Loucy (cell line): ENCODE data around the gene CCDC150.

Experiments used
- H2AFZ ChIP-seq: fragments of 200-600 bp; sonication (generic); 2 replicates; pipeline ENCODE4 v1.6.0; 2016; ENCODE audit warnings: antibody characterized with exemption, mild to moderate bottlenecking, low read length, moderate library complexity
- H3F3A ChIP-seq: fragments of 200-600 bp; 2 replicates; pipeline ENCODE4 v1.6.0; 2016; ENCODE audit warnings: antibody characterized with exemption, low read depth, mild to moderate bottlenecking
- H3K27me3 ChIP-seq: fragments of 200-600 bp; sonication (generic); 2 replicates; pipeline ENCODE4 v1.6.1; 2014; ENCODE audit warnings: low read length, mild to moderate bottlenecking; ENCODE audit not compliant: insufficient read depth, poor library complexity, severe bottlenecking
- H3K36me3 ChIP-seq: fragments of 200-600 bp; sonication (generic); 2 replicates; pipeline ENCODE4 v1.6.1; 2016; ENCODE audit warnings: low read length; ENCODE audit not compliant: insufficient read depth
- H3K4me1 ChIP-seq: fragments of 200-600 bp; sonication (generic); 2 replicates; pipeline ENCODE4 v1.5.1; 2014; ENCODE audit warnings: low read length, mild to moderate bottlenecking; ENCODE audit not compliant: insufficient read depth, poor library complexity, severe bottlenecking
- H3K4me2 ChIP-seq: fragments of 200-600 bp; sonication (generic); 2 replicates; pipeline ENCODE4 v1.6.0; 2014; ENCODE audit warnings: antibody characterized with exemption, low read length, low read depth, mild to moderate bottlenecking; ENCODE audit not compliant: poor library complexity, severe bottlenecking
- H3K4me3 ChIP-seq: fragments of 200-600 bp; sonication (generic); 2 replicates; pipeline ENCODE4 v1.5.1; 2014; ENCODE audit warnings: low read length, mild to moderate bottlenecking, mixed read lengths; ENCODE audit not compliant: poor library complexity, severe bottlenecking
- H3K79me2 ChIP-seq: fragments of 200-600 bp; sonication (generic); 2 replicates; pipeline ENCODE4 v1.6.1; 2014; ENCODE audit warnings: low read length; ENCODE audit not compliant: insufficient read depth
- H3K9ac ChIP-seq: fragments of 200-600 bp; sonication (generic); 2 replicates; pipeline ENCODE4 v1.6.0; 2014; ENCODE audit warnings: mild to moderate bottlenecking, low read depth, low read length, moderate library complexity; ENCODE audit not compliant: poor library complexity, severe bottlenecking
- H3K9me2 ChIP-seq: fragments of 200-600 bp; sonication (generic); replicated peaks from 2 replicates; pipeline ENCODE4 v1.6.1; 2016; ENCODE audit warnings: low read depth, low read length, mixed read lengths
- H3K9me3 ChIP-seq: fragments of 200-600 bp; sonication (generic); 2 replicates; pipeline ENCODE4 v1.6.1; 2014; ENCODE audit warnings: mild to moderate bottlenecking, antibody characterized with exemption, low read length, low read depth; ENCODE audit not compliant: insufficient read depth
- H4K20me1 ChIP-seq: fragments of 200-600 bp; sonication (generic); 2 replicates; pipeline ENCODE4 v1.6.0; 2014; ENCODE audit warnings: antibody characterized with exemption, low read length, mild to moderate bottlenecking; ENCODE audit not compliant: insufficient read depth, poor library complexity, severe bottlenecking
- EZH2phosphoT487 ChIP-seq: fragments of 200-600 bp; IDR thresholded peaks from 2 replicates; pipeline ENCODE4 v1.6.1; 2018; ENCODE audit warnings: antibody characterized with exemption, mild to moderate bottlenecking, moderate library complexity, borderline replicate concordance
- TF ChIP-seq, protein P1 (sequence below): fragments of 200-600 bp; sonication (generic); conservative IDR thresholded peaks from 2 replicates; pipeline ENCODE4 v1.5.1; 2014; ENCODE audit warnings: mild to moderate bottlenecking, antibody characterized with exemption, low read length

CCDC150 gene

DNA sequence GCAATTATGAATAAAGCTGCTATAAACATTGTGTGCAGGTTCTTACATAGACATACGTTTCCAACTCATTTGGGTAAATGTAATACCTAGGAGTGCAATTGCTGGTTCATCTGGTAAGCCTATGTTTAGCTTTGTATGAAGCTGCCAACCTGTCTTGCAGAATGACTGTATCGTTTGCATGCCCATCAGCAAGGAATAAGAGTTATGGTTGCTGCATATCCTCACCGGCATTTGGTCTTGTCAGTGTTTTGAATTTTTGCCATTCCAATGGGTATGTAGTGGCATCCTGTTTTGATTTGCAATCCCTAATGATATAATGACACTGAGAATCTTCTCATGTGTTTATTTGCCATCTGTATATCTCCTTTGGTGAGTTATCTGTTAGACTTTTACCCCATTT, 20.7 kb downstream of the CCDC150 start:
- Histone ChIP-seq H3K9me3 (no peaks in the 10 kb centered on the region), H3F3A (no peaks in the 10 kb centered on the region), H3K27me3 (no peaks in the 10 kb centered on the region), H3K9me2 (no peaks in the 10 kb centered on the region), H4K20me1 (no peaks in the 10 kb centered on the region), H2AFZ (no peak overlapping the region), H3K4me2 (no peak overlapping the region), H3K4me1 (no peaks in the 10 kb centered on the region), H3K36me3 (peaks cover 37% of the 10 kb centered on the region; the same call in 1 of the 2 replicates), H3K4me3 (no peak overlapping the region), H3K79me2 (no peaks in the 10 kb centered on the region), H3K9ac (no peak overlapping the region)
- TF ChIP-seq, protein P1, sequence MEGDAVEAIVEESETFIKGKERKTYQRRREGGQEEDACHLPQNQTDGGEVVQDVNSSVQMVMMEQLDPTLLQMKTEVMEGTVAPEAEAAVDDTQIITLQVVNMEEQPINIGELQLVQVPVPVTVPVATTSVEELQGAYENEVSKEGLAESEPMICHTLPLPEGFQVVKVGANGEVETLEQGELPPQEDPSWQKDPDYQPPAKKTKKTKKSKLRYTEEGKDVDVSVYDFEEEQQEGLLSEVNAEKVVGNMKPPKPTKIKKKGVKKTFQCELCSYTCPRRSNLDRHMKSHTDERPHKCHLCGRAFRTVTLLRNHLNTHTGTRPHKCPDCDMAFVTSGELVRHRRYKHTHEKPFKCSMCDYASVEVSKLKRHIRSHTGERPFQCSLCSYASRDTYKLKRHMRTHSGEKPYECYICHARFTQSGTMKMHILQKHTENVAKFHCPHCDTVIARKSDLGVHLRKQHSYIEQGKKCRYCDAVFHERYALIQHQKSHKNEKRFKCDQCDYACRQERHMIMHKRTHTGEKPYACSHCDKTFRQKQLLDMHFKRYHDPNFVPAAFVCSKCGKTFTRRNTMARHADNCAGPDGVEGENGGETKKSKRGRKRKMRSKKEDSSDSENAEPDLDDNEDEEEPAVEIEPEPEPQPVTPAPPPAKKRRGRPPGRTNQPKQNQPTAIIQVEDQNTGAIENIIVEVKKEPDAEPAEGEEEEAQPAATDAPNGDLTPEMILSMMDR, result no peak
- no peak for TF ChIP-seq EZH2phosphoT487

DNA sequence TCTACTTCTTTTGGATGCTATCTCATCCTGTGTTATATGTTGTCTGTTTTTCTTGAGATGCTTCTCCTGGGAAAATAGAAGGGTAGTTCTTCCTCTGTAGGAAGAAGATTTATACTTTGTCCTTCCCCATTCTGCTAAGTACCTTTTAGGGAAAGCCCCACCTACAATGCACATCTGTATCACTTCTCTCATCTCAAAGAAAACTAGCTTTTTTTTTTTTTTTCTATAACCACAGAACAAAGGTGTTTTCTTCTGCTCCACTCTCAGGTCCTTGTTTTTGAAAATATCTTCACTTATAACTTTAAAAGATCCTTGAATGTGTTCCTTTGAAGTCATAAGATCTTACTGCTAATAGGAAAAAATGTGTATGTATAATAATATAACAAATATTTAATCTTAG, 30.8 kb downstream of the CCDC150 start:
- H3K4me3 ChIP-seq, result no peak overlapping the region
- H3K27me3 ChIP-seq, result no peaks in the 10 kb centered on the region
- H2AFZ ChIP-seq, result no peak overlapping the region
- no peak overlapping the region for H3K9ac ChIP-seq
- H3K4me2 ChIP-seq, result no peak overlapping the region
- no peaks in the 10 kb centered on the region for H3K9me3 ChIP-seq
- no peak for TF ChIP-seq EZH2phosphoT487
- TF ChIP-seq, protein P1, result no peak
- no peaks in the 10 kb centered on the region for H4K20me1 ChIP-seq
- peaks cover 2% of the 10 kb centered on the region; the same call in 1 of the 2 replicates for H3K36me3 ChIP-seq
- peaks cover 6% of the 10 kb centered on the region for H3K4me1 ChIP-seq
- no peaks in the 10 kb centered on the region; the same call in 1 of the 2 replicates for H3K9me2 ChIP-seq
- H3F3A ChIP-seq, result no peaks in the 10 kb centered on the region
- H3K79me2 ChIP-seq, result no peaks in the 10 kb centered on the region

DNA sequence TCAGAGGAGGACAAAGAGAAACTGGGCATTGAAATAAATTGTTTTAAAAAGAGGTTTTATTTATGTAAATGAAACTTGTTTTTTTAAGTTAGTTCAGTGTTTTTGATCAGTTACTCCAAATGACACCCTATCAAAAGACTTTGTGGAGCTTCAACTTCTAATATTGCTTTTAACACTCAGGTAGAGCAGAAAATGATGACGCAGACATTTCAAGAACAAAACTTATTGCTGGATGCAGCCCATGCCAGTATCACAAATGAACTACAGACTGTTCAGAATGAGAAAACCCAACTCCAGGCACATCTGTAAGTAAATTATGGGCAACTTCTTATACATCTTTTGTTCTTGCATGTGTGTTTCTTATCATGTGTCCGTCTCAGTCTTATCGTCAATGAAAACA, 36.4 kb downstream of the CCDC150 start:
- TF ChIP-seq, protein P1, result no peak
- no peak for TF ChIP-seq EZH2phosphoT487
- H2AFZ ChIP-seq, result no peak overlapping the region
- H3K4me1 ChIP-seq, result peaks cover 6% of the 10 kb centered on the region
- H3F3A ChIP-seq, result no peaks in the 10 kb centered on the region
- peaks cover 12% of the 10 kb centered on the region; the same call in 1 of the 2 replicates for H3K36me3 ChIP-seq
- H3K9ac ChIP-seq, result no peak overlapping the region
- H4K20me1 ChIP-seq, result no peaks in the 10 kb centered on the region
- no peak overlapping the region for H3K4me2 ChIP-seq
- no peaks in the 10 kb centered on the region for H3K79me2 ChIP-seq
- no peak overlapping the region for H3K4me3 ChIP-seq
- no peaks in the 10 kb centered on the region for H3K9me2 ChIP-seq
- no peaks in the 10 kb centered on the region for H3K9me3 ChIP-seq
- no peaks in the 10 kb centered on the region for H3K27me3 ChIP-seq
